Heart right ventricle (tissue), 16 donors: ENCODE results near the gene RTN4. TPM values are rescaled to one million over a fixed set of nuclear protein-coding genes. Genes with fewer than 3 reads are reported as not detected.

Experiments used
- ATAC-seq, 8 donors: fragments of 200-7000 bp; cut with Tn5 transposase; one replicate each; pipeline ENCODE4 v1.9.1; 2020; ENCODE audit warnings: mild to moderate bottlenecking in 8 of 8, moderate library complexity in 8 of 8, moderate number of reproducible peaks in 1 of 8
- DNase-seq, 2 donors: peaks; one replicate each; pipeline ENCODE4 v3.0.0-alpha.2; 2020
- H3K27ac ChIP-seq, 10 donors: fragments of 200-600 bp; sonication (generic) in 2 of 10; one replicate each; pipeline versions ENCODE4 v1.5.0 to v1.8.0; 2020 to 2022; ENCODE audit warnings: mild to moderate bottlenecking in 3 of 10
- H3K27me3 ChIP-seq, 7 donors: fragments of 200-600 bp; one replicate each; pipeline ENCODE4 v1.8.0; 2021 to 2022; ENCODE audit warnings: mild to moderate bottlenecking in 2 of 7
- H3K36me3 ChIP-seq, 9 donors: fragments of 200-600 bp; sonication (generic) in 1 of 9; one replicate each; pipeline versions ENCODE4 v1.5.0 to v1.8.0; 2020 to 2022; ENCODE audit warnings: mild to moderate bottlenecking in 2 of 9
- H3K4me1 ChIP-seq, 9 donors: fragments of 200-600 bp; sonication (generic) in 1 of 9; one replicate each; pipeline versions ENCODE4 v1.5.0 to v1.8.0; 2020 to 2022; ENCODE audit warnings: mild to moderate bottlenecking in 4 of 9
- H3K4me3 ChIP-seq, 10 donors: fragments of 200-600 bp; sonication (generic) in 2 of 10; one replicate each; pipeline versions ENCODE4 v1.5.0 to v1.8.0; 2020 to 2022; ENCODE audit warnings: mild to moderate bottlenecking in 7 of 10, moderate library complexity in 2 of 10
- H3K9me3 ChIP-seq, 11 donors: fragments of 200-600 bp in 10 of 11; sonication (generic) in 2 of 11; one replicate each; pipeline versions ENCODE4 v1.5.0 to v1.8.0; 2013 to 2022; ENCODE audit warnings: mild to moderate bottlenecking in 2 of 11, control low read depth in 1 of 11, moderate library complexity in 1 of 11
- WGBS, 2 donors: extraction: QIAGEN DNeasy Blood & Tissue Kit; methylation state at CpG; one replicate each; pipeline ENCODE4 v1.1.7; 2013; ENCODE audit warnings: inconsistent platforms in 1 of 2; 5-methylcytosine and 5-hydroxymethylcytosine counted together
- intact Hi-C, 10 donors: fragments of 100-400 bp; cut with DNase I; formaldehyde crosslinking; loops; one replicate each; pipeline versions ENCODE4 v1.11.1 to v1.14.2; 2022
- polyA plus RNA-seq, 2 donors: library from polyadenylated mRNA; stranded (reverse); fragments of 200-250 nt; gene quantifications; one replicate each; pipeline ENCODE4 v1.2.3, GENCODE V29; 2013
- total RNA-seq, 10 donors: library from RNA; stranded (reverse); fragmentation: NEBNext Ultra II Directional in 3 of 10; extraction: Animal tissue kit (Norgen Biotek cat#: 25700) in 3 of 10; gene quantifications; one replicate each; pipeline versions ENCODE4 v1.2.1 to v1.2.4, GENCODE V29; 2021 to 2023
- TF ChIP-seq, protein P1 (sequence below), 9 donors: fragments of 200-600 bp; sonication (generic) in 2 of 9; IDR thresholded peaks; one replicate each; pipeline versions ENCODE4 v1.5.0 to v1.8.0; 2021 to 2022; ENCODE audit warnings: antibody characterized with exemption in 9 of 9, mild to moderate bottlenecking in 5 of 9, moderate library complexity in 1 of 9
- donor health status: Arrhythmogenic right ventricular cardiomyopathy.
- donor health status: ischemic (EF 13 %, LVEDD 7.1; RV severe dilation, severe dysfunction).
- donor health status: healthy with polysubstance abuse.
- donor health status: DM: no; HTN: yes; CAD: no.
- donor health status: DM: no; HTN: no; CAD: no.
- donor health status: ischemic (EF 25% LVEDD 6.9; RV normal size, moderate dysfunction).
- donor health status: ischemic (EF 25% LVEDD 5.7; RV mildly dilated, moderate dysfunction).
- donor health status: healthy.
- donor health status: DM: yes; HTN: yes; CAD: no.
- donor health status: Ischemic cardiomyopathy.
- donor health status: ischemic (EF 35%, LVEDD 5.7; RV mildly dilated, moderate dysfunction).
- donor health status: nonischemic (EF 11% LVEDD 7.7; RV severe dilation, severe dysfunction).
- donor health status: DM: yes; HTN: yes; CAD: no.
- donor health status: PGD.
- donor health status: ischemic (EF 29% LVEDD 5.4; RV normal size, mild dysfunction).
- donor health status: nonischemic (EF 23%, LVEDD 6.1; RV moderate dilation, normal function).

The RTN4 gene
- total and polyA plus RNA-seq, 12 donors: 40.6 to 163 (median 95.3) TPM

DNA sequence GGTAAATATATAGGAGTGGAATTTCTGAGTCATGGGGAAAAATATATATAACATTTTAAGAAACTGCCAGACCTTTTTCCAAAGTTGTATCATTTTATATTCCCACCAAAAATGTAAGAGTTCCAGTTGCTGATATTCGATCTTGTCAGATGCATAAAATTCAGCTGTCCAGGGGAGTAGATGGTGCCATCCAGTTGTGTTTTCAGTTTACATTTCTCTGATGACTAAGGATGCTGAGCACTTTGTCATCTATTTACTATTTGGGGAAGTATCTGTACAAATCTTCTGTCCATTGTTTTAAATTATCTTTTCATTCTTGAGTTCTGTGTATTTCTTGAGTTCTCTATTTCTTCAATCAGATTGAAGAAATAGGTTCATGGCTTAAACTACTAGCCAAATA, 126.1 kb downstream of the RTN4 start:
- Histone ChIP-seq H3K27me3 (no peaks in the 10 kb centered on the region), H3K27ac (no peak overlapping the region), H3K36me3 (no peaks in the 10 kb centered on the region), H3K4me3 (no peak overlapping the region), H3K4me1 (peaks cover 0 to 11% (median 0%) of the 10 kb centered on the region in 9 donors), H3K9me3 (peaks cover 0 to 18% (median 5%) of the 10 kb centered on the region in 11 donors)
- ATAC-seq: no peak
- intact Hi-C loops: no loop called here
- no peak for DNase-seq
- 88 to 96% methylated on average over 1 of the region's 1 CpG for WGBS, 2 donors
- TF ChIP-seq, protein P1, sequence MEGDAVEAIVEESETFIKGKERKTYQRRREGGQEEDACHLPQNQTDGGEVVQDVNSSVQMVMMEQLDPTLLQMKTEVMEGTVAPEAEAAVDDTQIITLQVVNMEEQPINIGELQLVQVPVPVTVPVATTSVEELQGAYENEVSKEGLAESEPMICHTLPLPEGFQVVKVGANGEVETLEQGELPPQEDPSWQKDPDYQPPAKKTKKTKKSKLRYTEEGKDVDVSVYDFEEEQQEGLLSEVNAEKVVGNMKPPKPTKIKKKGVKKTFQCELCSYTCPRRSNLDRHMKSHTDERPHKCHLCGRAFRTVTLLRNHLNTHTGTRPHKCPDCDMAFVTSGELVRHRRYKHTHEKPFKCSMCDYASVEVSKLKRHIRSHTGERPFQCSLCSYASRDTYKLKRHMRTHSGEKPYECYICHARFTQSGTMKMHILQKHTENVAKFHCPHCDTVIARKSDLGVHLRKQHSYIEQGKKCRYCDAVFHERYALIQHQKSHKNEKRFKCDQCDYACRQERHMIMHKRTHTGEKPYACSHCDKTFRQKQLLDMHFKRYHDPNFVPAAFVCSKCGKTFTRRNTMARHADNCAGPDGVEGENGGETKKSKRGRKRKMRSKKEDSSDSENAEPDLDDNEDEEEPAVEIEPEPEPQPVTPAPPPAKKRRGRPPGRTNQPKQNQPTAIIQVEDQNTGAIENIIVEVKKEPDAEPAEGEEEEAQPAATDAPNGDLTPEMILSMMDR (IDR thresholded peaks at IDR 0.05): no peak

Other genes starting within 250 kb of the RTN4 start
- 1 to 10 TPM; 4.0 to 9.0 (median 6.3) TPM for gene CLHC1, start 181.8 kb upstream of the RTN4 start, total RNA-seq
- 1 to 10 TPM; 1.7 to 9.7 TPM for gene CLHC1, start 181.8 kb upstream of the RTN4 start, polyA plus RNA-seq
- 100 to 1,000 TPM; 365 to 520 (median 408) TPM for gene RPS27A, start 182.2 kb upstream of the RTN4 start, total RNA-seq
- 1,000 to 10,000 TPM in 1 of 2 donors, 100 to 1,000 TPM in 1; 679 to 1,979 TPM for gene RPS27A, start 182.2 kb upstream of the RTN4 start, polyA plus RNA-seq
- 10 to 100 TPM; 39.7 to 59.3 (median 50.0) TPM for gene MTIF2, start 218.8 kb upstream of the RTN4 start, total RNA-seq
- 10 to 100 TPM; 26.2 to 26.9 TPM for gene MTIF2, start 218.8 kb upstream of the RTN4 start, polyA plus RNA-seq